OCI-LY7 (cell line): ENCODE results near the gene PDC.

Experiments
- CTCF ChIP-seq: fragments of 200-600 bp; sonication (generic); conservative IDR thresholded peaks from 2 replicates; pipeline ENCODE4 v1.5.1; 2014; ENCODE audit warnings: mild to moderate bottlenecking, antibody characterized with exemption, low read length, moderate library complexity, mixed read lengths
- EZH2phosphoT487 ChIP-seq: fragments of 200-600 bp; sonication (generic); IDR thresholded peaks from 2 replicates; pipeline ENCODE4 v1.6.1; 2018; ENCODE audit warnings: low read depth, borderline replicate concordance, mild to moderate bottlenecking, mixed run types, antibody characterized with exemption, low read length, moderate library complexity, mixed read lengths

GRCh38 chr1:186421446-186421845 lies 39.5 kb downstream of the PDC start:
- no peak for TF ChIP-seq CTCF
- TF ChIP-seq EZH2phosphoT487 = no peak
